ENCODE results near the gene EMC10. TPM values are rescaled to one million over a fixed set of nuclear protein-coding genes. Genes with fewer than 3 reads are reported as not detected.

EMC10 gene
- total and polyA plus RNA-seq, 10 of the 15 experiments (the other 5 are each of a cell fraction or from before 2014, with no cell fraction given) = 2.5 to 77.3 (median 20.3) TPM

DNA sequence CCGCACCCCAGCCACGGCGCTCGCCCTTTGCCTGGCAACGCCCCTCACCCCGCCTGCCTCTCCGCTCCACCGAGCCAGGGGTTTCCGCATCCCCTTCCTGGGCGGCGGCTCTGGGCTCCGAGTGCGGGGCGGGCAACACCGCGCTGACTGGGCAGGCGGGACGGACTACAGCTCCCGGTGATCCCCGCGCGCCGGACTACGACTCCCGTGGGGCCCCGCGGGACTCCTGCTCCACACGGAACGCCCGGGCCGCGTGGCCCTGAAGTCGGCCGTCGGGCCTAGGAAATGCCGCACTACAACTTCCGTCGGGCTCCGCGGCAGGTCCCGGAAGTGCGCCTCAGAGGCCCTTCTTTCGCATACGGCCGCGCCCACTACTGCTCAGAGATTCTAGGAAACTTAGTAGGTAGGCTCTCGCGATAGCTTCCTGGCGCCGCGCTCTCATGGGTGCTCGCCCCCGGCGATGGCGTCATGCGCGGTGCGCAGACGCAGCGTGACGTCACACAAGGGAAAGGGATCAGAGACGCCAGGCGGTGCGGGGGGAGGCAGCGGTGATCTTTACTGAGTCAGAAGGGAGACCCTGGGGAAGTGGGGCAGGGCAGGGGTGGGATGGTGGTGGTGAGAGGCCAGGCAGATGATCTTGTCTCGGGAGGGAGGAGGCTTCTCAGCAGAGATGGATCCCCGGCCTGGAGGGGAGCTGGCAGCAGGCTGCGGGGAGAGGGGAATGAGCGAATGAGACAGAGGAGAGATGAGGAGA lies 34.9 kb downstream of the EMC10 start, which contains the start of gene JOSD2 (continued):
- peak; percentile 50; the same call in 1 of the 2 replicates for TF ChIP-seq POLR2AphosphoS2 (IDR thresholded peaks at IDR 0.05; ENCODE audit: low read depth, low read length)
- no peak for TF ChIP-seq HDAC2 (IDR thresholded peaks at IDR 0.05)
- TF ChIP-seq USF2 (IDR thresholded peaks at IDR 0.05; ENCODE audit: borderline replicate concordance, low read depth, low read length) = peak; percentile 33
- no peak; the same call in 1 of the 2 replicates for TF ChIP-seq MTA3 (IDR thresholded peaks at IDR 0.05; ENCODE audit: borderline replicate concordance, low read length)
- TF ChIP-seq IKZF2 (IDR thresholded peaks at IDR 0.05) = peak in 1 of 2 experiments; percentile 14; a peak in 2 of 4 replicates
- TF ChIP-seq BCL11A (IDR thresholded peaks at IDR 0.05; ENCODE audit: low read depth, low read length) = no peak
- peak; percentile 40; the same call in 1 of the 2 replicates for TF ChIP-seq SMARCA5 (IDR thresholded peaks at IDR 0.05)
- TF ChIP-seq, protein P1, sequence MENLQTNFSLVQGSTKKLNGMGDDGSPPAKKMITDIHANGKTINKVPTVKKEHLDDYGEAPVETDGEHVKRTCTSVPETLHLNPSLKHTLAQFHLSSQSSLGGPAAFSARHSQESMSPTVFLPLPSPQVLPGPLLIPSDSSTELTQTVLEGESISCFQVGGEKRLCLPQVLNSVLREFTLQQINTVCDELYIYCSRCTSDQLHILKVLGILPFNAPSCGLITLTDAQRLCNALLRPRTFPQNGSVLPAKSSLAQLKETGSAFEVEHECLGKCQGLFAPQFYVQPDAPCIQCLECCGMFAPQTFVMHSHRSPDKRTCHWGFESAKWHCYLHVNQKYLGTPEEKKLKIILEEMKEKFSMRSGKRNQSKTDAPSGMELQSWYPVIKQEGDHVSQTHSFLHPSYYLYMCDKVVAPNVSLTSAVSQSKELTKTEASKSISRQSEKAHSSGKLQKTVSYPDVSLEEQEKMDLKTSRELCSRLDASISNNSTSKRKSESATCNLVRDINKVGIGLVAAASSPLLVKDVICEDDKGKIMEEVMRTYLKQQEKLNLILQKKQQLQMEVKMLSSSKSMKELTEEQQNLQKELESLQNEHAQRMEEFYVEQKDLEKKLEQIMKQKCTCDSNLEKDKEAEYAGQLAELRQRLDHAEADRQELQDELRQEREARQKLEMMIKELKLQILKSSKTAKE (IDR thresholded peaks at IDR 0.05; ENCODE audit: low read depth, poor library complexity, severe bottlenecking) = no peak
- TF ChIP-seq FOXM1 (IDR thresholded peaks at IDR 0.05; ENCODE audit: low read depth, low read length) = no peak
- peak; percentile 48; the same call in 1 of the 2 replicates for TF ChIP-seq HDGF (IDR thresholded peaks at IDR 0.05)
- no peak for TF ChIP-seq KAT2A (conservative IDR thresholded peaks at IDR 0.05; ENCODE audit: control insufficient read depth, low read depth, low read length)
- TF ChIP-seq BACH1 (IDR thresholded peaks at IDR 0.05; ENCODE audit: borderline replicate concordance) = peak; percentile 20; the same call in 1 of the 2 replicates
- TF ChIP-seq RB1 (IDR thresholded peaks at IDR 0.05; ENCODE audit: borderline replicate concordance) = peak; percentile 22; the same call in 1 of the 2 replicates
- TF ChIP-seq ZBTB11 (CRISPR knock-in tag; IDR thresholded peaks at IDR 0.05) = peak; percentile 55; the same call in 1 of the 2 replicates
- TF ChIP-seq SUZ12 (IDR thresholded peaks at IDR 0.05; ENCODE audit: unreplicated experiment) = no peak
- TF ChIP-seq MEF2A (IDR thresholded peaks at IDR 0.05; ENCODE audit: insufficient read depth, low read depth, low read length) = peak; percentile 46; the same call in 1 of the 2 replicates
- peak; percentile 91 for TF ChIP-seq ELK1 (IDR thresholded peaks at IDR 0.05; ENCODE audit: low read depth, low read length)
- TF ChIP-seq, protein P2, sequence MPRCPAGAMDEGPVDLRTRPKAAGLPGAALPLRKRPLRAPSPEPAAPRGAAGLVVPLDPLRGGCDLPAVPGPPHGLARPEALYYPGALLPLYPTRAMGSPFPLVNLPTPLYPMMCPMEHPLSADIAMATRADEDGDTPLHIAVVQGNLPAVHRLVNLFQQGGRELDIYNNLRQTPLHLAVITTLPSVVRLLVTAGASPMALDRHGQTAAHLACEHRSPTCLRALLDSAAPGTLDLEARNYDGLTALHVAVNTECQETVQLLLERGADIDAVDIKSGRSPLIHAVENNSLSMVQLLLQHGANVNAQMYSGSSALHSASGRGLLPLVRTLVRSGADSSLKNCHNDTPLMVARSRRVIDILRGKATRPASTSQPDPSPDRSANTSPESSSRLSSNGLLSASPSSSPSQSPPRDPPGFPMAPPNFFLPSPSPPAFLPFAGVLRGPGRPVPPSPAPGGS (IDR thresholded peaks at IDR 0.05; ENCODE audit: borderline replicate concordance, insufficient read depth, low read depth, low read length, poor library complexity, severe bottlenecking) = peak; percentile 20
- no peak for TF ChIP-seq SMAD5 (IDR thresholded peaks at IDR 0.05; ENCODE audit: low read depth)
- peak; percentile 79 for TF ChIP-seq MYC (IDR thresholded peaks at IDR 0.05; ENCODE audit: insufficient read depth, insufficient read length, insufficient replicate concordance, low read length, severe bottlenecking)
